HG03460 (cell line): ENCODE data around the gene SRGAP3.

Experiments used
- ATAC-seq: cut with Tn5 transposase; IDR thresholded peaks from one replicate; pipeline ENCODE4 v1.9.1; 2021; ENCODE audit not compliant: unreplicated experiment

The SRGAP3 gene

GRCh38 chr3:8976540-8977182 is 272.8 kb downstream of the SRGAP3 start:
- no peak for ATAC-seq

- no peak for ATAC-seq
Measured at GRCh38 chr3:8975081-8976020, 274.1 kb downstream of the SRGAP3 start.

GRCh38 chr3:8974458-8974857 is 275.0 kb downstream of the SRGAP3 start:
- no peak for ATAC-seq

- no peak for ATAC-seq
Measured at GRCh38 chr3:8972639-8973038, 276.8 kb downstream of the SRGAP3 start.

GRCh38 chr3:8970971-8971589 is 278.4 kb downstream of the SRGAP3 start:
- no peak for ATAC-seq

GRCh38 chr3:8969241-8969640 is 280.2 kb downstream of the SRGAP3 start:
- no peak for ATAC-seq

- no peak for ATAC-seq
Measured at GRCh38 chr3:8968375-8968882, 281.0 kb downstream of the SRGAP3 start.

GRCh38 chr3:8967553-8967952 is 281.9 kb downstream of the SRGAP3 start:
- ATAC-seq = no peak

GRCh38 chr3:8966820-8967348 is 282.6 kb downstream of the SRGAP3 start:
- no peak for ATAC-seq

- ATAC-seq = no peak
Measured at GRCh38 chr3:8966150-8966819, 283.2 kb downstream of the SRGAP3 start.

- ATAC-seq = no peak
Measured at GRCh38 chr3:8964436-8965370, 284.7 kb downstream of the SRGAP3 start.

- ATAC-seq = peak; percentile 90
Measured at GRCh38 chr3:8963137-8963853, 286.2 kb downstream of the SRGAP3 start, which contains the start of gene RAD18. RAD18 (minus strand) TSS chr3:8963472; CDS start chr3:8963385, 87 bp downstream.

GRCh38 chr3:8962226-8962861 is 287.1 kb downstream of the SRGAP3 start:
- no peak for ATAC-seq

- ATAC-seq = no peak
Measured at GRCh38 chr3:8959668-8960067, 289.8 kb downstream of the SRGAP3 start.

GRCh38 chr3:8954938-8955763 is 294.3 kb downstream of the SRGAP3 start:
- peak; percentile 83 for ATAC-seq

- ATAC-seq = no peak
Measured at GRCh38 chr3:8953313-8953712, 296.1 kb downstream of the SRGAP3 start.

GRCh38 chr3:8952130-8952529 is 297.3 kb downstream of the SRGAP3 start:
- no peak for ATAC-seq
